H9 (cell line): Measurements from ENCODE around the gene LYRM1. TPM values are rescaled to one million over a fixed set of nuclear protein-coding genes. Genes with fewer than 3 reads are reported as not detected.

ENCODE experiments used
- DNase-seq: peaks from one replicate; pipeline ENCODE4 v3.0.0-alpha.2; 2017
- H2AFZ ChIP-seq: one replicate; pipeline ENCODE4 v1.6.1; 2013; ENCODE audit warnings: mild to moderate bottlenecking, low read length, control low read depth, moderate library complexity
- H2AK5ac ChIP-seq: 2 replicates; pipeline ENCODE4 v1.6.1; 2013; ENCODE audit warnings: low read length, control low read depth, mixed read lengths; ENCODE audit not compliant: insufficient read length
- H2BK120ac ChIP-seq: one replicate; pipeline ENCODE4 v1.6.1; 2013; ENCODE audit warnings: low read depth, mild to moderate bottlenecking, low read length, control low read depth, inconsistent platforms; ENCODE audit not compliant: poor library complexity, severe bottlenecking
- H2BK12ac ChIP-seq: 2 replicates; pipeline ENCODE4 v1.6.1; 2013; ENCODE audit warnings: low read length, control low read depth, mixed read lengths, low read depth; ENCODE audit not compliant: insufficient read length
- H2BK15ac ChIP-seq: 2 replicates; pipeline ENCODE4 v1.6.1; 2013; ENCODE audit warnings: low read depth, low read length, control low read depth
- H2BK20ac ChIP-seq: one replicate; pipeline ENCODE4 v1.6.1; 2013; ENCODE audit warnings: low read depth, mild to moderate bottlenecking, low read length, control low read depth, inconsistent platforms; ENCODE audit not compliant: poor library complexity, severe bottlenecking
- H2BK5ac ChIP-seq: 2 replicates; pipeline ENCODE4 v1.6.1; 2013; ENCODE audit warnings: low read length, control low read depth, mixed read lengths; ENCODE audit not compliant: insufficient read length
- H3K14ac ChIP-seq: 2 replicates; pipeline ENCODE4 v1.6.1; 2013; ENCODE audit warnings: low read length, control low read depth; ENCODE audit not compliant: insufficient read depth
- H3K18ac ChIP-seq: 2 replicates; pipeline ENCODE4 v1.6.1; 2013; ENCODE audit warnings: low read depth, mild to moderate bottlenecking, mixed read lengths, low read length, control low read depth; ENCODE audit not compliant: insufficient read length
- H3K23ac ChIP-seq: 2 replicates; pipeline ENCODE4 v1.6.1; 2013; ENCODE audit warnings: low read length, control low read depth, mixed read lengths, low read depth; ENCODE audit not compliant: insufficient read length
- H3K23me2 ChIP-seq: 2 replicates; pipeline ENCODE4 v1.6.1; 2013; ENCODE audit warnings: low read depth, mild to moderate bottlenecking, mixed read lengths, low read length, control low read depth; ENCODE audit not compliant: insufficient read length, poor library complexity, severe bottlenecking
- H3K27ac ChIP-seq: 2 replicates; pipeline ENCODE4 v1.5.1; 2013; ENCODE audit warnings: low read length, control low read depth, mixed read lengths, low read depth; ENCODE audit not compliant: insufficient read length
- H3K27me3 ChIP-seq: 2 replicates; pipeline ENCODE4 v1.6.1; 2013; ENCODE audit warnings: low read length, control low read depth, inconsistent platforms; ENCODE audit not compliant: insufficient read depth
- H3K4ac ChIP-seq: 2 replicates; pipeline ENCODE4 v1.6.1; 2013; ENCODE audit warnings: low read depth, mild to moderate bottlenecking, control low read depth, inconsistent platforms, low read length, moderate library complexity
- H3K4me1 ChIP-seq: 2 replicates; pipeline ENCODE4 v1.6.1; 2013; ENCODE audit warnings: low read length, control low read depth, inconsistent platforms; ENCODE audit not compliant: insufficient read depth
- H3K4me2 ChIP-seq: 2 replicates; pipeline ENCODE4 v1.6.1; 2013; ENCODE audit warnings: low read length, control low read depth, mixed read lengths; ENCODE audit not compliant: insufficient read length, insufficient read depth
- H3K56ac ChIP-seq: 2 replicates; pipeline ENCODE4 v1.6.1; 2013; ENCODE audit warnings: low read depth, mild to moderate bottlenecking, mixed read lengths, low read length, control low read depth; ENCODE audit not compliant: insufficient read length
- H3K79me1 ChIP-seq: 2 replicates; pipeline ENCODE4 v1.6.1; 2013; ENCODE audit warnings: low read depth, mild to moderate bottlenecking, moderate library complexity, low read length, control low read depth, inconsistent platforms; ENCODE audit not compliant: insufficient read depth, poor library complexity, severe bottlenecking
- H3K79me2 ChIP-seq: 2 replicates; pipeline ENCODE4 v1.6.1; 2013; ENCODE audit warnings: low read length, control low read depth, inconsistent platforms; ENCODE audit not compliant: insufficient read depth
- H3K9ac ChIP-seq: 2 replicates; pipeline ENCODE4 v1.6.1; 2013; ENCODE audit warnings: low read length, control low read depth, mixed read lengths; ENCODE audit not compliant: insufficient read length; ENCODE audit errors: extremely low read depth
- H3K9me3 ChIP-seq: one replicate; pipeline ENCODE4 v1.6.1; 2013; ENCODE audit warnings: low read depth, low read length, inconsistent platforms; ENCODE audit not compliant: control insufficient read depth
- H3T11ph ChIP-seq: one replicate; pipeline ENCODE4 v1.6.1; 2013; ENCODE audit warnings: mild to moderate bottlenecking, low read length, control low read depth, inconsistent platforms
- H4K20me1 ChIP-seq: one replicate; pipeline ENCODE4 v1.6.1; 2013; ENCODE audit not compliant: control insufficient read depth, insufficient read length, insufficient read depth
- H4K5ac ChIP-seq: 2 replicates; pipeline ENCODE4 v1.6.1; 2013; ENCODE audit warnings: low read depth, mild to moderate bottlenecking, mixed read lengths, low read length, control low read depth; ENCODE audit not compliant: insufficient read length
- H4K8ac ChIP-seq: replicated peaks from 2 replicates; pipeline ENCODE4 v1.6.1; 2013; ENCODE audit warnings: low read length, control low read depth, mixed read lengths, low read depth; ENCODE audit not compliant: insufficient read length
- H4K91ac ChIP-seq: 2 replicates; pipeline ENCODE4 v1.6.1; 2013; ENCODE audit warnings: low read depth, mild to moderate bottlenecking, moderate library complexity, mixed read lengths, low read length, control low read depth; ENCODE audit not compliant: insufficient read length
- H3K27ac Mint-ChIP-seq, 3 experiments: 2 replicates in 2 of 3; 3 replicates in 1 of 3; pipeline ENCODE4 v1.8.0; 2020 to 2021; ENCODE audit warnings: mixed read lengths in 3 of 3, mild to moderate bottlenecking in 1 of 3, moderate library complexity in 1 of 3
- H3K27me3 Mint-ChIP-seq: 2 replicates; pipeline ENCODE4 v1.8.0; 2021; ENCODE audit warnings: low read depth, mild to moderate bottlenecking, moderate library complexity, mixed read lengths
- H3K36me3 Mint-ChIP-seq, 3 experiments: 2 replicates in 2 of 3; 3 replicates in 1 of 3; pipeline ENCODE4 v1.8.0; 2020 to 2021; ENCODE audit warnings: low read depth in 3 of 3, mixed read lengths in 3 of 3; ENCODE audit not compliant: insufficient read depth in 1 of 3
- H3K4me1 Mint-ChIP-seq, 2 experiments: 2 replicates each; pipeline ENCODE4 v1.8.0; 2020; ENCODE audit warnings: mixed read lengths in 2 of 2
- H3K4me3 Mint-ChIP-seq, 2 experiments: 2 replicates in 1 of 2; 3 replicates in 1 of 2; pipeline ENCODE4 v1.8.0; 2020 to 2021; ENCODE audit warnings: mild to moderate bottlenecking in 2 of 2, mixed read lengths in 2 of 2, moderate library complexity in 1 of 2
- H3K9me3 Mint-ChIP-seq, 2 experiments: 2 replicates in 1 of 2; 3 replicates in 1 of 2; pipeline ENCODE4 v1.8.0; 2020; ENCODE audit warnings: mild to moderate bottlenecking in 2 of 2, mixed read lengths in 2 of 2, moderate library complexity in 1 of 2
- CTCF ChIP-seq: fragments of 200-600 bp; sonication (generic); conservative IDR thresholded peaks from 3 replicates; pipeline ENCODE4 v1.8.0; 2021; ENCODE audit warnings: antibody characterized with exemption, mild to moderate bottlenecking
- WGBS: extraction: QIAGEN DNeasy Blood & Tissue Kit; methylation state at CpG from one replicate; pipeline ENCODE4 v1.1.7; 2013; ENCODE audit warnings: missing lambda C conversion rate, low lambda C conversion rate, mixed read lengths; ENCODE audit not compliant: insufficient read length; ENCODE audit errors: extremely low coverage; 5-methylcytosine and 5-hydroxymethylcytosine counted together
- total RNA-seq: library from RNA; stranded (reverse); gene quantifications from 2 replicates; pipeline ENCODE4 v1.2.1, GENCODE V29; 2021

Gene LYRM1
- total RNA-seq, 1 experiment from 2014 or later: 9.6 TPM

- WGBS: no CpG with 5 or more reads among the region's 3 CpGs
- Histone ChIP-seq H3K79me1 (no peaks in the 10 kb centered on the region), H4K5ac (no peak overlapping the region), H3K23me2 (peaks cover 11% of the 10 kb centered on the region), H3K27me3 (no peaks in the 10 kb centered on the region), H3K23ac (no peak overlapping the region), H3K4me1 (no peaks in the 10 kb centered on the region), H2BK20ac (no peak overlapping the region), H3K14ac (no peak overlapping the region), H2BK15ac (no peak overlapping the region), H2AK5ac (no peak overlapping the region), H2AFZ (no peak overlapping the region), H3K9ac (no peak overlapping the region), H2BK5ac (no peak overlapping the region), H3K4ac (no peak overlapping the region), H3K9me3 (no peaks in the 10 kb centered on the region), H3K27ac (no peak overlapping the region), H4K8ac (no peak overlapping the region), H3K4me2 (no peak overlapping the region), H2BK12ac (no peak overlapping the region), H3K18ac (no peak overlapping the region), H4K91ac (no peak overlapping the region), H2BK120ac (no peak overlapping the region), H3K79me2 (no peaks in the 10 kb centered on the region), H3K56ac (no peak overlapping the region), H3T11ph (no peak overlapping the region), H4K20me1 (no peaks in the 10 kb centered on the region)
- H3K27ac Mint-ChIP-seq: no peak overlapping the region
- no peaks in the 10 kb centered on the region for H3K27me3 Mint-ChIP-seq
- H3K36me3 Mint-ChIP-seq: peaks cover 0 to 8% (median 5%) of the 10 kb centered on the region in 3 experiments; a peak in 4 of 7 replicates
- DNase-seq: no peak
- no peak for TF ChIP-seq CTCF
- peaks cover 33 to 37% of the 10 kb centered on the region in 2 experiments for H3K4me1 Mint-ChIP-seq
- H3K4me3 Mint-ChIP-seq: no peak overlapping the region
- no peaks in the 10 kb centered on the region for H3K9me3 Mint-ChIP-seq
These were observed 5.0 kb downstream of the LYRM1 start for GRCh38 chr16:20905576-20905975.
